SK-N-SH treated with all-trans-retinoic acid at 6 μM for 48 hours (cell line): Measurements from ENCODE around the gene CFDP1.
"Not testable (repeated sequence)": the region's sequence is repeated elsewhere in the genome, so short reads cannot be mapped to it uniquely, and the experiment has no call there.

Experiments
- ATAC-seq: fragments of 200-7000 bp; cut with Tn5 transposase; 3 replicates; pipeline ENCODE4 v1.9.1; 2020; ENCODE audit warnings: mild to moderate bottlenecking, moderate library complexity
- ARNTL ChIP-seq: fragments of 450-650 bp; formaldehyde crosslinking; IDR thresholded peaks from 2 replicates; pipeline ENCODE4 v1.5.0; 2020; ENCODE audit warnings: low read depth, mild to moderate bottlenecking, moderate library complexity, borderline replicate concordance
- BACH2 ChIP-seq: fragments of 250-450 bp; sonication (Bioruptor Pico); IDR thresholded peaks from 2 replicates; pipeline ENCODE4 v1.9.0; 2021; ENCODE audit warnings: mild to moderate bottlenecking, borderline replicate concordance
- CREB5 ChIP-seq: fragments of 250-450 bp; sonication (Bioruptor Pico); IDR thresholded peaks from 2 replicates; pipeline ENCODE4 v1.5.1; 2020; ENCODE audit warnings: low read depth, mild to moderate bottlenecking, moderate library complexity
- CSDC2 ChIP-seq: fragments of 250-450 bp; sonication (Bioruptor Pico); IDR thresholded peaks from 2 replicates; pipeline ENCODE4 v1.5.0; 2020; ENCODE audit warnings: mild to moderate bottlenecking, moderate library complexity
- ESRRG ChIP-seq: fragments of 250-450 bp; sonication (Bioruptor Pico); IDR thresholded peaks from 2 replicates; pipeline ENCODE4 v1.6.1; 2021; ENCODE audit warnings: mild to moderate bottlenecking
- GLIS3 ChIP-seq: fragments of 250-450 bp; sonication (Bioruptor Pico); IDR thresholded peaks from 2 replicates; pipeline ENCODE4 v1.5.0; 2020; ENCODE audit warnings: mild to moderate bottlenecking, moderate library complexity
- ISL1 ChIP-seq: fragments of 250-450 bp; sonication (Bioruptor Pico); IDR thresholded peaks from 2 replicates; pipeline ENCODE4 v2.1.2; 2022; ENCODE audit warnings: mild to moderate bottlenecking, moderate library complexity
- OSR1 ChIP-seq: fragments of 250-450 bp; sonication (Bioruptor Pico); IDR thresholded peaks from 2 replicates; pipeline ENCODE4 v1.8.0; 2022; ENCODE audit warnings: moderate library complexity, mild to moderate bottlenecking, inconsistent platforms
- PPARA ChIP-seq: fragments of 250-450 bp; sonication (Bioruptor Pico); IDR thresholded peaks from 2 replicates; pipeline ENCODE4 v1.5.0; 2020; ENCODE audit warnings: mild to moderate bottlenecking, borderline replicate concordance
- RARB ChIP-seq: fragments of 250-450 bp; sonication (Bioruptor Pico); IDR thresholded peaks from 2 replicates; pipeline ENCODE4 v1.8.0; 2021; ENCODE audit warnings: mild to moderate bottlenecking, moderate library complexity
- SNAI2 ChIP-seq: fragments of 250-450 bp; sonication (Bioruptor Pico); IDR thresholded peaks from 2 replicates; pipeline ENCODE4 v1.5.0; 2020; ENCODE audit warnings: mild to moderate bottlenecking, moderate library complexity
- TCF4 ChIP-seq: fragments of 250-450 bp; sonication (Bioruptor Pico); IDR thresholded peaks from 2 replicates; pipeline ENCODE4 v1.8.0; 2021; ENCODE audit warnings: mild to moderate bottlenecking, moderate library complexity, borderline replicate concordance
- TOX ChIP-seq: fragments of 250-450 bp; sonication (Bioruptor Pico); IDR thresholded peaks from 2 replicates; pipeline ENCODE4 v1.8.0; 2021; ENCODE audit warnings: mild to moderate bottlenecking, moderate library complexity, borderline replicate concordance
- TSHZ2 ChIP-seq: fragments of 250-450 bp; sonication (Bioruptor Pico); IDR thresholded peaks from 2 replicates; pipeline ENCODE4 v1.5.0; 2020; ENCODE audit warnings: mild to moderate bottlenecking, moderate library complexity
- ZC3H10 ChIP-seq: fragments of 250-450 bp; sonication (Bioruptor Pico); IDR thresholded peaks from 2 replicates; pipeline ENCODE4 v1.5.1; 2021; ENCODE audit warnings: mild to moderate bottlenecking, moderate library complexity
- ZFP3 ChIP-seq: fragments of 250-450 bp; sonication (Bioruptor Pico); IDR thresholded peaks from 2 replicates; pipeline ENCODE4 v1.5.0; 2020; ENCODE audit warnings: mild to moderate bottlenecking, moderate library complexity
- ZFP30 ChIP-seq: fragments of 450-650 bp; formaldehyde crosslinking; IDR thresholded peaks from 2 replicates; pipeline ENCODE4 v1.5.0; 2022; ENCODE audit warnings: mild to moderate bottlenecking, moderate library complexity
- ZNF565 ChIP-seq: fragments of 450-650 bp; formaldehyde crosslinking; conservative IDR thresholded peaks from 2 replicates; pipeline ENCODE4 v1.5.0; 2020; ENCODE audit warnings: low read depth, mild to moderate bottlenecking, moderate library complexity
- ZNF70 ChIP-seq: fragments of 450-650 bp; formaldehyde crosslinking; IDR thresholded peaks from 2 replicates; pipeline ENCODE4 v1.5.0; 2020; ENCODE audit warnings: mild to moderate bottlenecking, moderate library complexity
- ZNF8 ChIP-seq: fragments of 450-650 bp; formaldehyde crosslinking; IDR thresholded peaks from 2 replicates; pipeline ENCODE4 v1.5.0; 2020; ENCODE audit warnings: mild to moderate bottlenecking, moderate library complexity
- TF ChIP-seq, protein P1 (sequence below): fragments of 250-450 bp; sonication (Bioruptor Pico); IDR thresholded peaks from 2 replicates; pipeline ENCODE4 v1.8.0; 2020; ENCODE audit warnings: mild to moderate bottlenecking, moderate library complexity, borderline replicate concordance
- TF ChIP-seq, protein P2 (sequence below): fragments of 250-450 bp; sonication (Bioruptor Pico); IDR thresholded peaks from 2 replicates; pipeline ENCODE4 v1.8.0; 2021; ENCODE audit warnings: low read depth, mild to moderate bottlenecking, moderate library complexity, borderline replicate concordance

CFDP1 gene

GRCh38 chr16:75433732-75434413, 570 bp upstream of the CFDP1 start:
- TF ChIP-seq GLIS3 (CRISPR knock-in tag) (no peak), TOX (CRISPR knock-in tag) (no peak), ISL1 (CRISPR knock-in tag) (no peak), ZNF8 (peak; percentile 93)
- ATAC-seq: peak; percentile 67

GRCh38 chr16:75429621-75430403, 3.5 kb downstream of the CFDP1 start:
- ATAC-seq: no peak
- no peak for TF ChIP-seq PPARA (CRISPR knock-in tag)
- no peak for TF ChIP-seq ZNF565 (CRISPR knock-in tag)
- TF ChIP-seq SNAI2: no peak
- no peak for TF ChIP-seq TCF4
- TF ChIP-seq, protein P1, sequence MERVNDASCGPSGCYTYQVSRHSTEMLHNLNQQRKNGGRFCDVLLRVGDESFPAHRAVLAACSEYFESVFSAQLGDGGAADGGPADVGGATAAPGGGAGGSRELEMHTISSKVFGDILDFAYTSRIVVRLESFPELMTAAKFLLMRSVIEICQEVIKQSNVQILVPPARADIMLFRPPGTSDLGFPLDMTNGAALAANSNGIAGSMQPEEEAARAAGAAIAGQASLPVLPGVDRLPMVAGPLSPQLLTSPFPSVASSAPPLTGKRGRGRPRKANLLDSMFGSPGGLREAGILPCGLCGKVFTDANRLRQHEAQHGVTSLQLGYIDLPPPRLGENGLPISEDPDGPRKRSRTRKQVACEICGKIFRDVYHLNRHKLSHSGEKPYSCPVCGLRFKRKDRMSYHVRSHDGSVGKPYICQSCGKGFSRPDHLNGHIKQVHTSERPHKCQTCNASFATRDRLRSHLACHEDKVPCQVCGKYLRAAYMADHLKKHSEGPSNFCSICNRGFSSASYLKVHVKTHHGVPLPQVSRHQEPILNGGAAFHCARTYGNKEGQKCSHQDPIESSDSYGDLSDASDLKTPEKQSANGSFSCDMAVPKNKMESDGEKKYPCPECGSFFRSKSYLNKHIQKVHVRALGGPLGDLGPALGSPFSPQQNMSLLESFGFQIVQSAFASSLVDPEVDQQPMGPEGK: no peak
- TF ChIP-seq ZNF70: no peak
- no peak for TF ChIP-seq ESRRG (CRISPR knock-in tag)
- TF ChIP-seq ARNTL (CRISPR knock-in tag): no peak
- TF ChIP-seq CSDC2 (CRISPR knock-in tag): no peak
- no peak for TF ChIP-seq OSR1 (CRISPR knock-in tag)
- TF ChIP-seq, protein P2, sequence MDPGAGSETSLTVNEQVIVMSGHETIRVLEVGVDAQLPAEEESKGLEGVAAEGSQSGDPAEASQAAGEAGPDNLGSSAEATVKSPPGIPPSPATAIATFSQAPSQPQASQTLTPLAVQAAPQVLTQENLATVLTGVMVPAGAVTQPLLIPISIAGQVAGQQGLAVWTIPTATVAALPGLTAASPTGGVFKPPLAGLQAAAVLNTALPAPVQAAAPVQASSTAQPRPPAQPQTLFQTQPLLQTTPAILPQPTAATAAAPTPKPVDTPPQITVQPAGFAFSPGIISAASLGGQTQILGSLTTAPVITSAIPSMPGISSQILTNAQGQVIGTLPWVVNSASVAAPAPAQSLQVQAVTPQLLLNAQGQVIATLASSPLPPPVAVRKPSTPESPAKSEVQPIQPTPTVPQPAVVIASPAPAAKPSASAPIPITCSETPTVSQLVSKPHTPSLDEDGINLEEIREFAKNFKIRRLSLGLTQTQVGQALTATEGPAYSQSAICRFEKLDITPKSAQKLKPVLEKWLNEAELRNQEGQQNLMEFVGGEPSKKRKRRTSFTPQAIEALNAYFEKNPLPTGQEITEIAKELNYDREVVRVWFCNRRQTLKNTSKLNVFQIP: no peak
- TF ChIP-seq RARB (CRISPR knock-in tag): no peak
- no peak for TF ChIP-seq GLIS3 (CRISPR knock-in tag)
- TF ChIP-seq TSHZ2: no peak
- TF ChIP-seq TOX (CRISPR knock-in tag): no peak
- no peak for TF ChIP-seq ZFP30 (CRISPR knock-in tag)
- TF ChIP-seq ZFP3 (CRISPR knock-in tag): no peak
- TF ChIP-seq ZNF8: no peak

DNA sequence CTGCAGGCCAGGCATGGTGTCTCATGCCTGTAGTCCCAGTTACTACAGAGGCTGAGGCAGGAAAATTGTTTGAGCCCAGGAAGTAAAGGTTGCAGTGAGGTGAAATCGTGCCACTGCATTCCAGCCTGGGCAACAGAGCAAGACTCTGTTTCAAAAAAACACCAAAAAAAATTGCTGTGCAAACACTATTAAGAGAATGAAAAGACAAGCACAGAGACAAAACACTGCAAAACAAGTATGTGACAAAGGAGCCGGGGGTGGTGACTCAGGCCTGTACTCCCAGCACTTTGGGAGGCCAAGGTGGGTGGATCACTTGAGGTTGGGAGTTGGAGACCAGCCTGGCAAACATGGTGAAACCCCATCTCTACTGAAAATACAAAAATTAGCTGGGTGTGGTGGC, 6.8 kb downstream of the CFDP1 start:
- ATAC-seq: not testable (repeated sequence)

- peak; percentile 26; the same call in 1 of the 2 replicates for TF ChIP-seq ISL1 (CRISPR knock-in tag)
- ATAC-seq: not testable (repeated sequence)
Observed at GRCh38 chr16:75424105-75424762, 9.1 kb downstream of the CFDP1 start.

- no peak for TF ChIP-seq BACH2
- TF ChIP-seq, protein P2: no peak
- TF ChIP-seq ZFP30 (CRISPR knock-in tag): no peak
- no peak for TF ChIP-seq PPARA (CRISPR knock-in tag)
- no peak for TF ChIP-seq ZC3H10 (CRISPR knock-in tag)
- no peak for TF ChIP-seq ZFP3 (CRISPR knock-in tag)
- TF ChIP-seq, protein P1: no peak
- TF ChIP-seq ZNF70: no peak
- no peak for TF ChIP-seq GLIS3 (CRISPR knock-in tag)
- TF ChIP-seq OSR1 (CRISPR knock-in tag): no peak
- TF ChIP-seq CREB5 (CRISPR knock-in tag): no peak
- no peak for ATAC-seq
Observed at GRCh38 chr16:75423723-75424104, 9.6 kb downstream of the CFDP1 start.
